HG02571 (cell line): Measurements from ENCODE around the gene KAZALD1.

Experiments used
- ATAC-seq: cut with Tn5 transposase; IDR thresholded peaks from one replicate; pipeline ENCODE4 v1.9.1; 2021; ENCODE audit warnings: mild to moderate bottlenecking, moderate library complexity; ENCODE audit not compliant: unreplicated experiment

The KAZALD1 gene

GRCh38 chr10:101061624-101062231 is at the start of gene KAZALD1:
Gene KAZALD1, plus strand, starts transcription at chr10:101061989. Its CDS starts 604 bp downstream, at chr10:101062593.
- ATAC-seq: no peak

- peak; percentile 72 for ATAC-seq
Observed at GRCh38 chr10:101012525-101013364, 49.0 kb upstream of the KAZALD1 start.

- no peak for ATAC-seq
Observed at GRCh38 chr10:101013365-101013825, 48.4 kb upstream of the KAZALD1 start.

GRCh38 chr10:101014230-101014884 is 47.4 kb upstream of the KAZALD1 start:
- no peak for ATAC-seq

- ATAC-seq: no peak
Observed at GRCh38 chr10:101014966-101015581, 46.7 kb upstream of the KAZALD1 start.

- no peak for ATAC-seq
Observed at GRCh38 chr10:101015582-101015973, 46.2 kb upstream of the KAZALD1 start.

GRCh38 chr10:101016814-101017213 is 45.0 kb upstream of the KAZALD1 start:
- ATAC-seq: no peak

- ATAC-seq: no peak
Observed at GRCh38 chr10:101018118-101018599, 43.6 kb upstream of the KAZALD1 start.

- no peak for ATAC-seq
Observed at GRCh38 chr10:101018600-101019439, 43.0 kb upstream of the KAZALD1 start.

- ATAC-seq: no peak
Observed at GRCh38 chr10:101019440-101019703, 42.4 kb upstream of the KAZALD1 start.

- ATAC-seq: no peak
Observed at GRCh38 chr10:101020427-101021075, 41.2 kb upstream of the KAZALD1 start.

GRCh38 chr10:101021239-101021638 is 40.5 kb upstream of the KAZALD1 start:
- no peak for ATAC-seq

GRCh38 chr10:101021692-101022251 is 40.0 kb upstream of the KAZALD1 start:
- no peak for ATAC-seq

- ATAC-seq: no peak
Observed at GRCh38 chr10:101022967-101023705, 38.7 kb upstream of the KAZALD1 start.

GRCh38 chr10:101027106-101027720 is 34.6 kb upstream of the KAZALD1 start:
- no peak for ATAC-seq

- no peak for ATAC-seq
Observed at GRCh38 chr10:101028446-101029337, 33.1 kb upstream of the KAZALD1 start.

GRCh38 chr10:101029520-101030295 is 32.1 kb upstream of the KAZALD1 start:
- no peak for ATAC-seq
